NB4 (cell line): ENCODE data around the gene FKRP.

Source experiments
- POLR2A ChIP-seq: IDR thresholded peaks from 2 replicates; pipeline ENCODE4 v1.6.1; 2011; ENCODE audit warnings: mild to moderate bottlenecking; ENCODE audit not compliant: insufficient read length; ENCODE audit errors: extremely low read depth
- TF ChIP-seq, protein P1 (sequence below): IDR thresholded peaks from one replicate; pipeline ENCODE4 v1.5.1; 2012; ENCODE audit warnings: low read depth, low read length
- TF ChIP-seq, protein P2 (sequence below): IDR thresholded peaks from 2 replicates; pipeline ENCODE4 v1.6.1; 2011; ENCODE audit warnings: low read depth, low read length

DNA sequence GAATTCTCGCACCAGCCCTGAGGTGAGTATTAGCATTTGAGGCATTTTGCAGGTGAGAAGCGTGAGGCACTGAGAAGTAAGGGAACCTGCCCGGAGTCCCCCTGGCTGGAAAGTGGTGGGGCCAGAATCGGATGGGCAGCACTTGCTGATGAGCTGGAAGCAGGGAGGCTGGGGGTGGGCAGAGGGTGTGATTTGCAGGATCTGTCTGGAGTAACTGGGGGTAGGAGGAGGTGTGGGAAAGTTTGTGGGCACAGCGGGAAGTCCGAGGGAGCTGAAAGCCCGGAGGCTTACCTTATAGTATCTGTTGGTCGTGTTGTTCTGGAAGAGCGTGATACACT is 49.0 kb upstream of the FKRP start:
- TF ChIP-seq, protein P1, sequence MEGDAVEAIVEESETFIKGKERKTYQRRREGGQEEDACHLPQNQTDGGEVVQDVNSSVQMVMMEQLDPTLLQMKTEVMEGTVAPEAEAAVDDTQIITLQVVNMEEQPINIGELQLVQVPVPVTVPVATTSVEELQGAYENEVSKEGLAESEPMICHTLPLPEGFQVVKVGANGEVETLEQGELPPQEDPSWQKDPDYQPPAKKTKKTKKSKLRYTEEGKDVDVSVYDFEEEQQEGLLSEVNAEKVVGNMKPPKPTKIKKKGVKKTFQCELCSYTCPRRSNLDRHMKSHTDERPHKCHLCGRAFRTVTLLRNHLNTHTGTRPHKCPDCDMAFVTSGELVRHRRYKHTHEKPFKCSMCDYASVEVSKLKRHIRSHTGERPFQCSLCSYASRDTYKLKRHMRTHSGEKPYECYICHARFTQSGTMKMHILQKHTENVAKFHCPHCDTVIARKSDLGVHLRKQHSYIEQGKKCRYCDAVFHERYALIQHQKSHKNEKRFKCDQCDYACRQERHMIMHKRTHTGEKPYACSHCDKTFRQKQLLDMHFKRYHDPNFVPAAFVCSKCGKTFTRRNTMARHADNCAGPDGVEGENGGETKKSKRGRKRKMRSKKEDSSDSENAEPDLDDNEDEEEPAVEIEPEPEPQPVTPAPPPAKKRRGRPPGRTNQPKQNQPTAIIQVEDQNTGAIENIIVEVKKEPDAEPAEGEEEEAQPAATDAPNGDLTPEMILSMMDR, result no peak
- TF ChIP-seq POLR2A, result no peak
- TF ChIP-seq, protein P2, sequence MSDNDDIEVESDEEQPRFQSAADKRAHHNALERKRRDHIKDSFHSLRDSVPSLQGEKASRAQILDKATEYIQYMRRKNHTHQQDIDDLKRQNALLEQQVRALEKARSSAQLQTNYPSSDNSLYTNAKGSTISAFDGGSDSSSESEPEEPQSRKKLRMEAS, result no peak
